Activated T-cell treated with anti-CD3 and anti-CD28 coated beads for 4 hours (primary cell): ENCODE data around the gene LCMT1.

Experiments
- DNase-seq: peaks from one replicate; pipeline ENCODE4 v3.0.0-alpha.2; 2020

Gene LCMT1

DNA sequence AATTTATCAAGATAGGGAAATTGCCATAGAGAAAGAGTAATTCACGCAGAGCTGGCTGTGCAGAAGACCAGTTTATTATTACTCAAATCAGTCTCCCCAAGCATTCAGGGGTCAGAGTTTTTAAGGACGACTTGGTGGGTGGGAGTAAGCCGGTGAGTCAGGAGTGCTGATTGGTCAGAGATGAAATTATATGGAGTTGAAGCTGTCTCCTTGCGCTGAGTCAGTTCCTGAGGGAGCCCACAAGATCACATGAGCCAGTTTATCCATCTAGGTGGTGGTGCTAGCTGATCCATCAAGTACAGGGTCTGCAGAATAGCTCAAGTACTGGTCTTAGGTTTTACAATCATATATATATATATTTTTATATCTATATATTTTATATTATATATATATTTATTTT is 99.2 kb downstream of the LCMT1 start:
- no peak for DNase-seq

DNA sequence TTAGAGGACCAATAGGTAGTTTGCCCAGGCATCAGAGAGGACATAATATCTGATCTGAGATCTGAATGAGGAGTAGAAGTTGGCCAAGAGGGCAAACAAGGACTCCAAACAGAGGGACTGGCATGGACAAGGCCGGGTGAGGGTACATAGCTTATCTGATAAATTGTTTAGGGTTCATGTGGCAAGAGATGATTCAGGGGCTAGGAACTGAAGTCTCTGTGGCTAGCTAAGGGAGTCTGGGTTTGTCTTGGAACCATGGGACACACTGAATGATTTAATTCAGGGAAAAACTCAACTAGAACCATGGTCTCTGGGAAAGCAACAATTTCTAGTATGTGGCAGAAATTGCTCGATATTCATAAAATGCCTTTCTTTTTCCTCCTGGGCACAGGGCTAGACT is 101.1 kb downstream of the LCMT1 start:
- DNase-seq, result no peak

GRCh38 chr16:25213709-25214397 is 102.3 kb downstream of the LCMT1 start:
- no peak for DNase-seq

GRCh38 chr16:25217112-25217511 is 105.6 kb downstream of the LCMT1 start:
- DNase-seq, result no peak

- no peak for DNase-seq
These were observed 106.4 kb downstream of the LCMT1 start for GRCh38 chr16:25217921-25218320.

DNA sequence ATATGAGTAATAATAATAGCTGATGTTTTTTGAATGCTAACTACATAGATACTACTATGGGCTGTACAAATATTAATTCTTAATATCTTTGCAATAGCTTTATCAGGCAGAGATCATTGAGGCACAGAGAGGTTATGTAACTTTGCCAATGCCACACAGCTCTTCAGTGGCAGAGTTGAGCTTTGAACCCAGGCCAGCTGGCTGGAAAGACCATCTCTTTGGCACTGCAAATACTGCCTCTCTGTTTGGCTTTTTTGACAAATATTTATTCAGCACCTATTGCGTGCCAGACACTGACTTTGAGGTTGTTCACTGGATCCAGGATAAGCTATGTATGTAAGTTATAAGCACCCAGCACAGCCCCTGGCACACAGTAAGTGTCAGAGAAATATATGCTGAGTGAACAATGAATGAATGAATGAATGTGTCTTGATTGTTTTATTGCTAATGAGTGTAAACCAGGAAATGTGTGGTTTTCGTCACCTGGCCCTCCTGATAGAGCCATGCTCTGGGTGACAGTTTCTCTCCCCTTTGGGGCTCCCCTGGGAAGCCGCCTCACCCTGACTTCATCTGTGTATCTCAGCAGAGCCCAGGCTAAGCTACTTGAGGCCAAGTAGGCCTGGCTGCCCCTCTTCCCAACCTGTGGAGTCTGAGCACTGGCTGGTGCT is 107.7 kb downstream of the LCMT1 start:
- no peak for DNase-seq

DNA sequence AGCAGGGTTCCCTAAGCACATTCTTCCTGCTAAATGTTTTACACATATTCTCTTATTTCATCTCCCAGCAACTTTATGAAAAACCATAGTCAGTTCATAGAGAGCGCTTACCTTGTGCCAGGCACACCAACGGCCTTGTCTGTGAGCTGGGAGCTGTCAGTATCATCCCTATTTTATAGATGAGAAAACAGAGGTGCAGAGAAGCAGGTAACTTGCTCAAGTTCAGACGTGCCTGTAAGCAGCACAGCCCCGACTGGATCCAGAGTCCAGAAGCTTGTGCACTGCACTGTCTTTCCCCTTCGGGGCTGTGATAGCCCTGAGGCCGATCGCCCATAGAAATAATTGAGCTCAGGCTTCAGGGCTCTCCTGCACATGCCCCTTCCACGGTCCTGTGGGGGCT is 111.4 kb downstream of the LCMT1 start:
- no peak for DNase-seq

DNA sequence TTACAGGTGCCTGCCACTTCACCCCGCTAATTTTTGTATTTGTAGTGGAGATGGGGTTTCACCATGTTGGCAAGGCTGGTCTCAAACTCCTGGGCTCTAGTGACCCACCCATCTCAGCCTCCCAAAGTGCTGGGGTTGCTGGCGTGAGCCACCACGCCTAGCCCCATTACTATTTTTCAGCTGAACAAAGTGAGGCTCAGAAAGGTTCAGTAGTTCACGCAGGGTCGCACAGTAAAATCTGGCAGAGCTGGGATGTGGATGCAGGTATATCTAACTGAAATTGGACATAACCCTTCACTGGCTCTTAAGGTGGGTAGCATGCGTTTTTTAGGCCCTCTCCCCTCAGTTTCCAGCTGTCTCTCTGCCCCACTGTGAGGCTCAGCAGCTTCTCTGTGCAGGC is 112.4 kb downstream of the LCMT1 start:
- DNase-seq, result no peak

GRCh38 chr16:25224731-25225319 is 113.3 kb downstream of the LCMT1 start:
- no peak for DNase-seq
